Activated naive CD8-positive, alpha-beta T cell treated with anti-CD3 and anti-CD28 coated beads, Interleukin-2, amount 50 U/mL, for 24 hours (primary cell): ENCODE measurements around the gene MTHFSD.

Source experiments
- ATAC-seq: fragments of 150-1000 bp; cut with Tn5 transposase; one replicate; pipeline ENCODE4 v1.10.0; 2021
- DNase-seq: peaks from one replicate; pipeline ENCODE4 v3.0.0; 2021
- H3K27ac Mint-ChIP-seq: one replicate; pipeline ENCODE4 v1.8.0; 2021; ENCODE audit warnings: mild to moderate bottlenecking, mixed read lengths
- H3K27me3 Mint-ChIP-seq: one replicate; pipeline ENCODE4 v1.8.0; 2021; ENCODE audit warnings: mixed read lengths
- H3K36me3 Mint-ChIP-seq: one replicate; pipeline ENCODE4 v1.8.0; 2021; ENCODE audit warnings: low read depth, mixed read lengths
- H3K4me1 Mint-ChIP-seq: one replicate; pipeline ENCODE4 v1.8.0; 2021; ENCODE audit warnings: mixed read lengths
- H3K4me3 Mint-ChIP-seq: one replicate; pipeline ENCODE4 v1.8.0; 2021; ENCODE audit warnings: mild to moderate bottlenecking, moderate library complexity, mixed read lengths
- H3K9me3 Mint-ChIP-seq: one replicate; pipeline ENCODE4 v1.8.0; 2021; ENCODE audit warnings: mixed read lengths

The MTHFSD gene

DNA sequence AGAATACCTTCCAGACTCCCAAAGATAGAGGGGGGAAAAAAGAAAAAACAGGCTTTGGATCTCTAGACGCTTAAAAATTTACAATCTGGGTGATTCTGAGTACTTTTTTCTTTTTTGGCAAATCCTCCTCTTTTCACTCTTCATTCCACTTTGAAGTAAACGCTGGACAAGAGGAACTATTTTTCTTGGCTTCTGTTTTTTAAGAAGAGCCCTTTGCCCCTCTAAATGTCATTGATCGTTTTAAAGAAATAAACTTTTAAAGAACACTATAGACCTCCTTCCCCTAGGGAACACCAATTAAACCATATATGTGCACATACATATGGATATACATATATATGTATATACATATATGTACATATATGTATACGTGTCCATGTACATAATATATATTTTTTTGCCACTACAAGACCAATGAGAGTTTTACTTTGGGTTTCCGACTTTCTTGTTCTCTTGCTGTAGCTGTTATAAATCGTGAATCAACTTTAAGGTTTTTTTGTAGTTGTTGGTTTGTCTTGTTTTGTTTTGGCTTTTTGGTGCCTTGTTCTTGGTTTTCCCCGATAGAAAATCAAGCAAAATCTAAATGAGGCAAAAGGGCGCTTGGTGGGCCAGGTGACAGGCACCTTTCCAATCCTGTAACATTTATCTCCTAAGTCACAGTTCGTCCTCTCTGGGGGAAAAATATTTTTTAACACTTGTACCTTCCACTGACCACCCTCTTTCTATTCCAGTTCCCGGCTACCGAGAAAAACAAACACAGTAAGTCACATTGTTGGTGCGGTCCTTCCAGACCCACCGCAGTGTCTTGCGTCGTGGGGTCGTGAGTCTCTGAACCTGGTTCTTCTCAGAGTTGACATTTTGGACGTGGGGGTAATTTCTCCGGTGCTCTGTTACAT lies 40.3 kb downstream of the MTHFSD start:
- peaks cover 68% of the 10 kb centered on the region for H3K27me3 Mint-ChIP-seq

GRCh38 chr16:86513471-86514277 lies 41.4 kb downstream of the MTHFSD start:
- no peaks in the 10 kb centered on the region for H3K36me3 Mint-ChIP-seq
- H3K4me1 Mint-ChIP-seq = peaks cover 14% of the 10 kb centered on the region
- ATAC-seq (no peak), DNase-seq (no peak)
- H3K9me3 Mint-ChIP-seq = no peaks in the 10 kb centered on the region
- H3K27me3 Mint-ChIP-seq = peaks cover 63% of the 10 kb centered on the region
- no peak overlapping the region for H3K4me3 Mint-ChIP-seq
- H3K27ac Mint-ChIP-seq = peak overlapping the region; percentile 50

More for the DNA sequence above, 40.3 kb downstream of the MTHFSD start:
- Mint-ChIP-seq H3K27ac (no peak overlapping the region), H3K9me3 (no peaks in the 10 kb centered on the region), H3K4me1 (peaks cover 12% of the 10 kb centered on the region), H3K36me3 (no peaks in the 10 kb centered on the region), H3K4me3 (no peak overlapping the region)
- no peak for ATAC-seq
- no peak for DNase-seq

- no peak overlapping the region for H3K4me3 Mint-ChIP-seq
- H3K36me3 Mint-ChIP-seq = no peaks in the 10 kb centered on the region
- peaks cover 60% of the 10 kb centered on the region for H3K27me3 Mint-ChIP-seq
- H3K9me3 Mint-ChIP-seq = no peaks in the 10 kb centered on the region
- ATAC-seq (no peak), DNase-seq (no peak)
- H3K27ac Mint-ChIP-seq = no peak overlapping the region
- peaks cover 15% of the 10 kb centered on the region for H3K4me1 Mint-ChIP-seq
Measured at GRCh38 chr16:86512860-86513470, 42.1 kb downstream of the MTHFSD start.

GRCh38 chr16:86512301-86512859 lies 42.7 kb downstream of the MTHFSD start:
- no peaks in the 10 kb centered on the region for H3K9me3 Mint-ChIP-seq
- no peak overlapping the region for H3K27ac Mint-ChIP-seq
- ATAC-seq (no peak), DNase-seq (no peak)
- H3K27me3 Mint-ChIP-seq = peaks cover 62% of the 10 kb centered on the region
- H3K4me3 Mint-ChIP-seq = no peak overlapping the region
- peaks cover 21% of the 10 kb centered on the region for H3K4me1 Mint-ChIP-seq
- no peaks in the 10 kb centered on the region for H3K36me3 Mint-ChIP-seq

- H3K4me3 Mint-ChIP-seq = no peak overlapping the region
- H3K27ac Mint-ChIP-seq = no peak overlapping the region
- no peaks in the 10 kb centered on the region for H3K36me3 Mint-ChIP-seq
- H3K27me3 Mint-ChIP-seq = peaks cover 64% of the 10 kb centered on the region
- no peak for DNase-seq
- H3K4me1 Mint-ChIP-seq = peaks cover 23% of the 10 kb centered on the region
- ATAC-seq = no peak
- no peaks in the 10 kb centered on the region for H3K9me3 Mint-ChIP-seq
Measured at GRCh38 chr16:86511317-86512161, 43.5 kb downstream of the MTHFSD start.

GRCh38 chr16:86510465-86511261 lies 44.4 kb downstream of the MTHFSD start, which contains the start of gene FOXF1:
Gene FOXF1, plus strand, starts transcription at chr16:86510527. Its CDS starts 43 bp downstream, at chr16:86510570.
- Mint-ChIP-seq H3K27me3 (peaks cover 64% of the 10 kb centered on the region), H3K9me3 (no peaks in the 10 kb centered on the region), H3K4me3 (peak within 1 kb of the TSS; percentile 69), H3K4me1 (peaks cover 30% of the 10 kb centered on the region), H3K27ac (no peak within 1 kb of the TSS), H3K36me3 (no peaks in the 10 kb centered on the region)
- ATAC-seq = no peak
- DNase-seq = no peak

- Mint-ChIP-seq H3K9me3 (no peaks in the 10 kb centered on the region), H3K4me1 (peaks cover 33% of the 10 kb centered on the region), H3K27me3 (peaks cover 66% of the 10 kb centered on the region), H3K4me3 (no peak overlapping the region), H3K36me3 (no peaks in the 10 kb centered on the region), H3K27ac (no peak overlapping the region)
- DNase-seq = no peak
- no peak for ATAC-seq
Measured at GRCh38 chr16:86509759-86510464, 45.1 kb downstream of the MTHFSD start.

DNA sequence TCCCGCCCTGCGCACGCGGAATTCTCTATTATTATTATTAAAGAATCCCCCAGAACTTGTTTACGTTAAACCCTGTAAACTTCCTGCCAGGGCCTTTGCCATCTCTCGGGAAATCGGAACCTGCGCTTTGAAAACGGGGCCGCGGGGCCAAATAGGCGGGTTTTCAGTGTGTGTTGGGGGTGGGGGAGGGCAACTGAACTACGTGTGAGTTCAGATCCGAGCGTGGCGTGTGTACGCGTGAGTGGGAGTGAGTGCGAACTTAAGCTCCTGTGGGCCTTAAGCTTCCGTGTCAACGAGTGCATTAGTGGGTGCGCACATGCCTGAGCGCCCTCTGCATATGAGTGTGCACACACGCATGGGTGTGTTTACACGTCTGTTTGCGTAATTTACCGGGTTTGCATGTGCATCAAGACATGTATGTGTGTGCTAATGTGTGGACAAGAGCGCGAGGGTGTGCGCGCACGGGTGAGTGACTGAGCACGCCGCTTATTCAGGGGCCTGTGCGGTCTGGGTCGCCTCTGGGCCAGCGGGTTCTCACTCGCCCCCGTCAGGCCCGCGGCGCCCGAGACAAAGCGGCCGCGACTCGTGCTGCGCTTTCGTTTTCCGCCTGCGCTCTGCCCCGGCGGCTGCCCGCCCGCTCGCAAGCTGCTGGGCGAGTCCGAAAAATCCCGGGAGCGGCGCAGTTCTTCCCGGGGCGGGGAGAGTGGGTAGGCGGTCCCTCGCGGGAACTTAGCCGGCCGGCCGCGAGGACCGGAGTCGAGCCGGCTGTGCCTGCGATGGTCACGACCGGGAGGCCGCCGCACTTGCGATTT lies 45.9 kb downstream of the MTHFSD start:
- Mint-ChIP-seq H3K4me3 (peak overlapping the region; percentile 69), H3K4me1 (peaks cover 34% of the 10 kb centered on the region), H3K36me3 (no peaks in the 10 kb centered on the region), H3K27ac (peak overlapping the region; percentile 59), H3K9me3 (no peaks in the 10 kb centered on the region), H3K27me3 (peaks cover 66% of the 10 kb centered on the region)
- no peak for ATAC-seq
- DNase-seq = no peak

- Mint-ChIP-seq H3K27ac (peak overlapping the region; percentile 70), H3K4me1 (peaks cover 30% of the 10 kb centered on the region), H3K27me3 (peaks cover 68% of the 10 kb centered on the region), H3K36me3 (no peaks in the 10 kb centered on the region), H3K9me3 (no peaks in the 10 kb centered on the region), H3K4me3 (peak overlapping the region; percentile 34)
- ATAC-seq = no peak
- DNase-seq = no peak
Measured at GRCh38 chr16:86508028-86508946, 46.7 kb downstream of the MTHFSD start.

GRCh38 chr16:86507173-86508027 lies 47.6 kb downstream of the MTHFSD start:
- H3K36me3 Mint-ChIP-seq = no peaks in the 10 kb centered on the region
- H3K27me3 Mint-ChIP-seq = peaks cover 70% of the 10 kb centered on the region
- no peak for DNase-seq
- peak overlapping the region; percentile 34 for H3K4me3 Mint-ChIP-seq
- H3K27ac Mint-ChIP-seq = peak overlapping the region; percentile 70
- ATAC-seq = no peak
- H3K9me3 Mint-ChIP-seq = no peaks in the 10 kb centered on the region
- H3K4me1 Mint-ChIP-seq = peaks cover 28% of the 10 kb centered on the region
